Measurements from ENCODE around the gene CBLL1. TPM values are rescaled to one million over a fixed set of nuclear protein-coding genes. Genes with fewer than 3 reads are reported as not detected.

Gene CBLL1
- total RNA-seq, 2 experiments from 2014 or later, result 44.0 to 50.5 TPM

DNA sequence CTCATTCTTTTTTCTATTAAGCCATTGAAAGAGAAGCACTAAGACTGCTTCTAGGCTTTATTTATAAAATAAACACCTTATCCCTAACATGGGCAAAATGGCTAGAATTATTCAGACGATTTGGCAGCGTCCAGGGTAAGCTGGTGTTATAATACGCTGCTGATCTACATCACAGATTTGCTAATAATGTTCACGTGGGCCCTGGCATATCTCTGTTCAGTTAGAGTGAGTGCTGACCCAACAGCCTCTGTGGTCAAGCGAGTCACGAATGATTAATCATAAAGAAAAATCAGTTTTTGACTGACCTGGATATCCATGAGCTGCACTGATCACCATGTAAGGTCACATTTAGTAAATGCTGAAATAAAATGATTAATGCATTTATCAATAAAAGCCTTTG, 28.4 kb upstream of the CBLL1 start:
- no peaks in the 10 kb centered on the region for H3K27me3 Mint-ChIP-seq
- POLR2A ChIA-PET, result no interaction called here
- no peaks in the 10 kb centered on the region for H3K4me1 Mint-ChIP-seq
- no peak overlapping the region for H3K4me3 Mint-ChIP-seq
- CTCF ChIA-PET, result no interaction called here
- peaks cover 32% of the 10 kb centered on the region for H3K36me3 Mint-ChIP-seq (ENCODE audit: low read depth)
- DNase-seq, result no peak
- H3K9me3 Mint-ChIP-seq, result no peaks in the 10 kb centered on the region
- no peak overlapping the region for H3K27ac Mint-ChIP-seq

DNA sequence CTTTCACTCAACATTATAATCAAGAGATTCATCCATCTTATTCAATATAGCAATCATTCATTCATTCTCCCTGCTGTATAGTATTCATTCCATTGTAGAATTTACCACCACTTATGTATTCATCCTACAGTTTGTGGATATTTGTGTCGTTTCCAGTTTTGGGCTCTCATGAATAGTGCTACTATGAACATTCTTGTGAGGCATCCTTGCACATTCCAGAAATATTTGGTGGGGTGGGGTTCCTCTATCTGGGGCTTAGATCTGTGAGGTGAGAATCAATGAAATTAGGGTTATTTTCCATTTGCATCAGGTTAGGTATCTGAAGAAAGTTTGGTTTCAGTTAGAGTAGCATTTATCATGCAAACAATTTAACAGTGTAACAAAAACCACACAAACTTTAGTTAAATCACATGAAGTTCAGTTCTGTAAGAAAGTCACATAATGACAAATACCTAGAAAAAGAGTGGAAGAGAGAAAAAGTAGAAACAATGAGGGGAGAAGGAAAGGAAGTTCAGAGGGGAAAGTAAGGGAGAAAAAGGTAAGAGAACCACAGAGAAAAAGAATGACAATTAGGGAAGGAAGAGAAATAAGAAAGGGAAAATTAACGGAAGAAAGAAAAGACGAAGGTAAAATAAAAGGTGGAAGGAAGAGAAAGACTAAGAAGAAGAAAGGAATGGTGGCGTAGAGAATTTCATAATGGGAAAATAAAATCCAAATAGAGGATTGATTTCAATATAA, 25.3 kb upstream of the CBLL1 start:
- no peak for DNase-seq
- Mint-ChIP-seq H3K4me3 (no peak overlapping the region), H3K36me3 (ENCODE audit: low read depth) (peaks cover 9% of the 10 kb centered on the region), H3K9me3 (no peaks in the 10 kb centered on the region), H3K4me1 (no peaks in the 10 kb centered on the region), H3K27me3 (no peaks in the 10 kb centered on the region), H3K27ac (no peak overlapping the region)
- ChIA-PET POLR2A (interaction anchor here (1.6 kb wide), 1 partner anchor 10 kb away, joined by 6 read pairs; no protein-coding TSS in a partner anchor), CTCF (interaction anchor here (1.9 kb wide), 1 partner anchor 925 kb away, joined by 4 read pairs; no protein-coding TSS in a partner anchor)

DNA sequence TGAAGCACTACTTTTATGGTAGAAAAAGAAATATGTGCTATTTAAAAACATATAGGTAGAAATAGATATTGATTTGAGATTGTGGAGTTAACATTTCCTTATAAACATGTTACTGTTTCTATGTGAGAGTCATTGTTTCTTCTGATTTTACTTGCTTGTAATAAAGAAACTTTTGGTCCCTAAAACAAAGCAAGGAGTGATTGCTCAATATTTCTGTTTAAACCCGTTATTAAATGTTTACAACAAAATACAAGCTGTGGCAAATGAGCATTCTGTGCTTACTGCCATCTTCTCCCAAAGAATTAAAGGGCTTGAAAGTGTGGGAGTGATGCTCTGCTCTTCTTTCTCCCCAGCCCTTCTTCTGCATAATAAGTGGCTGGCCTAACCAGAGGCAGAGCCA, 22.7 kb upstream of the CBLL1 start:
- POLR2A ChIA-PET, result no interaction called here
- no peak for DNase-seq
- no peak overlapping the region for H3K27ac Mint-ChIP-seq
- H3K36me3 Mint-ChIP-seq (ENCODE audit: low read depth), result peaks cover 3% of the 10 kb centered on the region
- peaks cover 1% of the 10 kb centered on the region for H3K27me3 Mint-ChIP-seq
- no peaks in the 10 kb centered on the region for H3K4me1 Mint-ChIP-seq
- no peaks in the 10 kb centered on the region for H3K9me3 Mint-ChIP-seq
- H3K4me3 Mint-ChIP-seq, result no peak overlapping the region
- CTCF ChIA-PET, result no interaction called here

DNA sequence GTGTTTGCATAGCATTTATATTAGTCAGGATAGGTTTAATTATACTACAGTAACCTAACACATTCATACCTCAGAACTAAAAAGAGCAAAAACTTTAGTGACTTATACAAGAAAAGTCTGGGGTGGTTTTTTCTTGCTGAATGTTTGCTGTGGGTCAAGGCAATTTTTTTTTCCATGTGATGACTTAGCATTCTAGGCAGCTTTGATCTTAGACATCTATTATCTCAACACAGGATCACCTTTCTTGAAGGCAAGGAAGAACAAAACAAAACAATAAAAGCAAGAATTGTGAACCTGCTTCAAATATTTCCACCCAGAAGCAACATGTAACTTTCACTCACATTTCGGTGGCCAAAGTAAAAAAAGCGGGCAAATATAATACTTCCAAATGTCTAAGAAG, 20.7 kb upstream of the CBLL1 start:
- ChIA-PET CTCF (interaction anchor here (0.7 to 2.8 kb wide), 3 partner anchors 10 to 576 kb away, joined by 3 to 19 read pairs (median 4); no protein-coding TSS in a partner anchor), POLR2A (no interaction called here)
- no peak overlapping the region for H3K4me3 Mint-ChIP-seq
- H3K27ac Mint-ChIP-seq, result no peak overlapping the region
- no peak for DNase-seq
- peaks cover 16% of the 10 kb centered on the region for H3K27me3 Mint-ChIP-seq
- no peaks in the 10 kb centered on the region for H3K9me3 Mint-ChIP-seq
- no peaks in the 10 kb centered on the region for H3K4me1 Mint-ChIP-seq
- peaks cover 2% of the 10 kb centered on the region for H3K36me3 Mint-ChIP-seq (ENCODE audit: low read depth)

DNA sequence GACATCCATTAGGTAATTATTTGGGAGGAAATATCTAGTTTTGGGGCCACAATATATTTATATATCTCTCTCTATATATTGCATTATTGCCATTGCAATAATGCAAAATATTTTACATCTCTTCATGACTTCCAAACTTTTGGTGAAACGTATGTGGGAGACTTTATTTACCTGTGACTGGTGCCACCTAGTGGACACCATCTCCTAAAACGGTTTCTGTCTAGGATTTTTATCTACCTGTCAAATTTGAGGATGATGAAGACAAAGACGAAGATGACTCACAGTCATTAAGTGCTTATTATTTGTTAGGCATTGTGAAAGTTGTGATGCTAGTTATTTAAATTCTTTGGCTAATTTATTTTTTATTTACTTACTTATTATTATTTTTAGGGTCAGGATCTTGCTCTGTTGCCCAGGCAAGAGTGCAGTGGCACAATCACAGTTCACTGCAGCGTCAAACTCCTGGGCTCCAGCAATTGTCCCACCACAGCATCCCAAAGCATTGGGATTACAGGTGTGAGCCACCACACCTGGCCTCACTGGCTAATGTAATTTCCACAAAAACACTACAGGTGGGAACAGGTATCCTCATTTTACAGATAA, 18.7 kb upstream of the CBLL1 start:
- H3K27me3 Mint-ChIP-seq, result peaks cover 16% of the 10 kb centered on the region
- H3K4me3 Mint-ChIP-seq, result no peak overlapping the region
- H3K9me3 Mint-ChIP-seq, result no peaks in the 10 kb centered on the region
- H3K27ac Mint-ChIP-seq, result no peak overlapping the region
- DNase-seq, result peak; percentile 53
- POLR2A ChIA-PET, result interaction anchor here (1.0 kb wide), 1 partner anchor 64 kb away, joined by 4 read pairs; no protein-coding TSS in a partner anchor
- no peaks in the 10 kb centered on the region for H3K36me3 Mint-ChIP-seq (ENCODE audit: low read depth)
- no peaks in the 10 kb centered on the region for H3K4me1 Mint-ChIP-seq
- CTCF ChIA-PET, result interaction anchor here (0.8 to 2.8 kb wide), 7 partner anchors 17 to 262 kb away, joined by 3 to 19 read pairs (median 4); no protein-coding TSS in a partner anchor

DNA sequence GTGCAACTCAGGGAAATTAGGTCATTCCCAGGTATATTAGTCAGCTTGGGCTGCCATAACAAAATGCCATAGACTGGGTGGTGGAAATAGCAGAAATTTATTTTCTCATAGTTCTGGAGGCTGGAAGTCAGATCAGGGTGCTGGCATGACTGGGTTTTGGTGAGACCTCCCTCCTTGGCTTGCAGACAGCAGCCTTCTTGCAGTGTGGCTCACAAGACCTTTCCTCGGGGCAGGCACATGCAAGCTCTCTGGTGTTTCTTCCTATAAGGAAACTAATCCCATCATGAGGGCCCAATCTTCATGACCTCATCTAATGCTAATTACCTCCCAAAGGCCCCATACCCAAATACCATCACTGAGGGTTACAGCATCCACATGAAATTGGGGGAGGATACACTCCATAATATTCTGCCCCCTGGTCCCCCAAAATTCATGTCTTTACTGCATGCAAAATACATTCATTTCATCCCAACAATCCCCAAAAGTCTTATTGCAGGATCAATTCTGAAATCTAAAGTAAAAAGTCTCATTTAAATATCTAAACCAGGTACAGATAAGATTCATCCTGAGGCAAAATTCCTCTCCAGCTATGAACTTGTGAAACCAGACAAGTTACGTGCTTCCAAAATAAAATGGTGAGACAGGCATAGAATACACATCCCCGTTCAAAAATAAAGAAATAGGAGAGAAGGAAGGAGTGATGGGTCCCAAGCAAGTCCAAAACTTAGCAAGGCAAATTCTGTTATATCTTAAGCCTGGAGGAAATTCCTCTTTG, 17.4 kb upstream of the CBLL1 start:
- DNase-seq, result no peak
- CTCF ChIA-PET, result interaction anchor here (0.5 to 2.9 kb wide), 10 partner anchors 16 to 600 kb away, joined by 3 to 10 read pairs (median 3); no protein-coding TSS in a partner anchor
- H3K4me1 Mint-ChIP-seq, result no peaks in the 10 kb centered on the region
- no peaks in the 10 kb centered on the region for H3K36me3 Mint-ChIP-seq (ENCODE audit: low read depth)
- H3K9me3 Mint-ChIP-seq, result no peaks in the 10 kb centered on the region
- H3K4me3 Mint-ChIP-seq, result no peak overlapping the region
- no peak overlapping the region for H3K27ac Mint-ChIP-seq
- H3K27me3 Mint-ChIP-seq, result peaks cover 16% of the 10 kb centered on the region
- POLR2A ChIA-PET, result interaction anchor here (1.0 kb wide), 1 partner anchor 65 kb away, joined by 4 read pairs; no protein-coding TSS in a partner anchor

DNA sequence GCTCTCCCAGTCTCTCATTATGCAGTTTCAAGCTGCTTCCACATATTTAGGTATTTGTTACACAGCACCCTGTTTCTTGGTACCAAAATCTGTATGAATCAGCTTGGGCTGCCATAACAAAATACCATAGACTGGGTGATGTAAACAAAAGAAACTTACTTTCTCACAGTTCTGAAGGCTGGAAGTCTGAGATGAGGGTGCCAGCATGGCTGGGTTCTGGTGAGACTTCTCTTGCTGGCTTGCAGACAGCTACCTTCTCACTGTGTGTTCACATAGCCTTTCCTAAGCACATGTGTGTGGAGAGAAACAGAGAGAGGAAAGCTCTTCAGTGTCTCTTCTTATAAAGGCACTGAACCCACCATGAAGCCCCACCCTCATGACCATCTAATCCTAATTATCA, 15.7 kb upstream of the CBLL1 start:
- Mint-ChIP-seq H3K4me3 (no peak overlapping the region), H3K36me3 (ENCODE audit: low read depth) (no peaks in the 10 kb centered on the region), H3K4me1 (no peaks in the 10 kb centered on the region), H3K9me3 (peaks cover 2% of the 10 kb centered on the region), H3K27me3 (peaks cover 16% of the 10 kb centered on the region), H3K27ac (no peak overlapping the region)
- ChIA-PET POLR2A (interaction anchor here (1.9 to 2.9 kb wide), 2 partner anchors 9 to 15 kb away, joined by 6 to 8 read pairs; partner anchors contain the start of gene CBLL1), CTCF (interaction anchor here (1.0 to 2.9 kb wide), 5 partner anchors 67 to 278 kb away, joined by 3 to 10 read pairs (median 3); no protein-coding TSS in a partner anchor)
- no peak for DNase-seq

DNA sequence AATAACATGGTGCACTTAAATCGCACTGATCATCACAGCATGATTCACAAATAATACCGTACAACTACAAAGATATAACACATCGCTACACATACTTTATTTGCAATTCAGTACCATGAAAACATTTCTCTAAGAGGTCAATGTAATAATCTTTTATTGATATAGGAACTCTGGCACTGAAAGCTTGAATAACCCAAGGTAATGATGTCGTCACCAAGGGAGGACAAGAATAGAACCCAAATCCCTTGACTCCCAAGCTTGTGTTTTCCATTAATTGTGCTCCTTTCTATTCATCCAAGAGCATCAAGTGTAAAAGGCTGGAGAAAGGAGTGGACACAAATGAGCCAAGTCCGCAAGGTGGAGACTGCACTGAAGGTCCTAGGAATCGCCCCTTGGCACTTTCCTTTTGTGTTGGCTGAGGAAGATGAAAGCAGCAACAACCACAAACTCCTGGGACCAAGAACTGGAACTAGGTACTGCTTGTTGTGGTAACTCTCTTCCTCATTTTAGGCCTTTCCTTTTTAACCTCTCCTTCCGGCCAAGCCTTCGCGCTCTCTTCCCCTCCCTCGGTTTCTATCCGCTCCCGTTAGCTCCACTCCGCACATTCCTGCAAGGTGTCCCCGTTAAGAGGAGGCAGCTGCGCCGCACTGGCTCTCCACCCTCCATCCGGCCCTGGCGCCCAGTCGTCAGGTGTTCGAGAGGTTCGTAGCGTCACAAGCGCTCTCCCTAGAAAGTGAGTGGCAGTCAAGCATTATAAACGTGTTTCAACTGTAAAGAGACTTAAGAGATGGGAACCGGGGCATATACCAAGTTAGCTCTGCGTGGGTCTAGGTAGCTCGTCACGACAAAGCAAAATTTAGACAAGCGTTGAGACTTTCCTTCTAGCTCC, 1.0 kb upstream of the CBLL1 start:
- Mint-ChIP-seq H3K27ac (peak overlapping the region; percentile 100), H3K27me3 (no peaks in the 10 kb centered on the region), H3K36me3 (ENCODE audit: low read depth) (peaks cover 19% of the 10 kb centered on the region), H3K4me1 (peaks cover 44% of the 10 kb centered on the region), H3K4me3 (peak overlapping the region; percentile 97), H3K9me3 (no peaks in the 10 kb centered on the region)
- POLR2A ChIA-PET, result interaction anchor here (0.6 to 5.3 kb wide), 33 partner anchors 8 to 1458 kb away, joined by 3 to 69 read pairs (median 5); partner anchors contain the start of genes BCAP29, COG5, DLD and DNAJB9
- no peak for DNase-seq
- CTCF ChIA-PET, result interaction anchor here (0.6 to 7.4 kb wide), 31 partner anchors 8 to 594 kb away, joined by 3 to 178 read pairs (median 4); partner anchors contain the start of genes BCAP29, COG5, DLD and DUS4L

DNA sequence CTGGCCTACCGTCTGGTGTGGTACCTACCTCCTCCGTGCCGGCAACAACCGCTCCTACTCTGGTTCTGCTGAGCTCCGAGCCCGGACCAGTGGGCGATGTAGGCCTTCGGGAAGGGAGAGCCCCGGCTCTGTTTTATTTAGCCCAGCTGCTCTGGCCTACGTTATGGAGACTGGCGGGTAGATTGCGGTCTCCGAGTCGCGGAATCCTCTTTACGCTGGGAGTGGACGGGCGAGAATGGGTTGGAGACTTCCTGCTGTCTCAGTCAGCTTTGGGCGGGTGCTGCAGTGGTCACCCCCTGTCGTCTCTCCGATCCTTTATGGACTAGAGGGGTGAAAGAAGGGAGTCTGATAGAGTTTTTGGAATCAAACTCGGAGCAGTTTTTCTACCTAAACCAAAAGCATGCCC, 406 bp downstream of the CBLL1 start:
- Mint-ChIP-seq H3K27me3 (no peaks in the 10 kb centered on the region), H3K4me3 (peak overlapping the region; percentile 97), H3K4me1 (peaks cover 52% of the 10 kb centered on the region), H3K9me3 (no peaks in the 10 kb centered on the region), H3K27ac (peak overlapping the region; percentile 100), H3K36me3 (ENCODE audit: low read depth) (peaks cover 22% of the 10 kb centered on the region)
- CTCF ChIA-PET, result interaction anchor here (1.2 to 7.4 kb wide), 7 partner anchors 11 to 181 kb away, joined by 3 to 178 read pairs (median 9); partner anchors contain the start of genes COG5, DUS4L and SLC26A4
- POLR2A ChIA-PET, result interaction anchor here (0.6 to 5.3 kb wide), 19 partner anchors 8 to 825 kb away, joined by 3 to 69 read pairs (median 11); partner anchors contain the start of genes BCAP29, COG5, DLD and DNAJB9
- DNase-seq, result no peak

DNA sequence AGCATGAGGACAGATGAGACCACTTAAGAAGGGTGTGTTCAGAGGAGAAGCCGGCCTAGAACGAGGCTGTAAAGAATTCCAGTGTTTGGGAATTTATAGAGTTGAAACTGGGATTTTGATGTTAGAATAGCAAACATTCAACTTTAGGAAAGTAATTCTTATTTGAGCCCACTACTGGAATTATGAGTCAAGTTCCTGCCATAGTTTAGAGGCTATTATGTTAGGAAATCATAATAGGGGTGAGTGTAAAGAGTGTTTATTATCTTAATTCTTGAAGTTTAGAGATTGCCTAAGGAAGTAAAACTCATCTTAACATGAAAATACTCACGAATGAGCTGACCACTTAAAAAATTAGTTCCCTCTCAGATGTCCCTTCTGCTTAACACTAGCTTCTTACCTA, 2.1 kb downstream of the CBLL1 start:
- Mint-ChIP-seq H3K4me1 (peaks cover 52% of the 10 kb centered on the region), H3K9me3 (no peaks in the 10 kb centered on the region), H3K27ac (peak overlapping the region; percentile 5), H3K27me3 (no peaks in the 10 kb centered on the region), H3K4me3 (peak overlapping the region; percentile 97), H3K36me3 (ENCODE audit: low read depth) (peaks cover 32% of the 10 kb centered on the region)
- no peak for DNase-seq
- ChIA-PET CTCF (interaction anchor here (0.9 to 7.4 kb wide), 4 partner anchors 127 to 145 kb away, joined by 3 to 178 read pairs (median 4); partner anchors contain the start of gene DLD), POLR2A (interaction anchor here (0.8 to 5.3 kb wide), 4 partner anchors 15 to 182 kb away, joined by 3 to 47 read pairs (median 16); partner anchors contain the start of genes COG5, DLD and DUS4L)

DNA sequence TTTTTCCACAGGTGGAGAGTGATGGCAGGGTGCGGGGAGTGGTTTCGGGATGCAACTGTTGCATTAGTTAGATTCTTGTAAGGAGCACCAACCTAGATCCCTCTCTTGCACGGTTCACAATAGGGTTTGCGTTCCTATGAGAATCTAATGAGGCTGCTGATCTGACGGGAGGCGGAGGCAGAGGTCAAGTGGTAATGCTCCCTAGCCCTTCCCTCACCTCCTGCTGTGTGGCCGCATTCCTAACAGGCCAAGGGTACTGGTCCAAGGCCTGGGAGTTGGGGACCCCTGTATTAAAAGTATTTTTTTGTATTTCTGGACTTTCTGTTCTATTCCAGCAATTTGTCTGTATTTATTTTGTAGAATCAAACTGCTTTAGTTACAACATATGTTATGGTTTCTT, 7.2 kb downstream of the CBLL1 start:
- CTCF ChIA-PET, result no interaction called here
- POLR2A ChIA-PET, result no interaction called here
- Mint-ChIP-seq H3K36me3 (ENCODE audit: low read depth) (peaks cover 47% of the 10 kb centered on the region), H3K27me3 (no peaks in the 10 kb centered on the region), H3K4me3 (no peak overlapping the region), H3K9me3 (no peaks in the 10 kb centered on the region), H3K4me1 (peaks cover 32% of the 10 kb centered on the region), H3K27ac (no peak overlapping the region)
- no peak for DNase-seq

Measured in activated CD4-positive, alpha-beta memory T cell treated with anti-CD3 and anti-CD28 coated beads, Interleukin-2, amount 10 ng/mL, durations not matched to agents 7 days and 5 days (primary cell).